ENCODE data around the gene ACTG1.
"Not testable (repeated sequence)": the region's sequence is repeated elsewhere in the genome, so short reads cannot be mapped to it uniquely, and the experiment has no call there.

- TF ChIP-seq, protein P1, sequence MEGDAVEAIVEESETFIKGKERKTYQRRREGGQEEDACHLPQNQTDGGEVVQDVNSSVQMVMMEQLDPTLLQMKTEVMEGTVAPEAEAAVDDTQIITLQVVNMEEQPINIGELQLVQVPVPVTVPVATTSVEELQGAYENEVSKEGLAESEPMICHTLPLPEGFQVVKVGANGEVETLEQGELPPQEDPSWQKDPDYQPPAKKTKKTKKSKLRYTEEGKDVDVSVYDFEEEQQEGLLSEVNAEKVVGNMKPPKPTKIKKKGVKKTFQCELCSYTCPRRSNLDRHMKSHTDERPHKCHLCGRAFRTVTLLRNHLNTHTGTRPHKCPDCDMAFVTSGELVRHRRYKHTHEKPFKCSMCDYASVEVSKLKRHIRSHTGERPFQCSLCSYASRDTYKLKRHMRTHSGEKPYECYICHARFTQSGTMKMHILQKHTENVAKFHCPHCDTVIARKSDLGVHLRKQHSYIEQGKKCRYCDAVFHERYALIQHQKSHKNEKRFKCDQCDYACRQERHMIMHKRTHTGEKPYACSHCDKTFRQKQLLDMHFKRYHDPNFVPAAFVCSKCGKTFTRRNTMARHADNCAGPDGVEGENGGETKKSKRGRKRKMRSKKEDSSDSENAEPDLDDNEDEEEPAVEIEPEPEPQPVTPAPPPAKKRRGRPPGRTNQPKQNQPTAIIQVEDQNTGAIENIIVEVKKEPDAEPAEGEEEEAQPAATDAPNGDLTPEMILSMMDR (conservative IDR thresholded peaks at IDR 0.05; ENCODE audit: low read depth, low read length) = not testable (repeated sequence)
- TF ChIP-seq EZH2 (IDR thresholded peaks at IDR 0.05; ENCODE audit: borderline replicate concordance, low read depth, low read length, poor library complexity, severe bottlenecking) = not testable (repeated sequence)
Observed at GRCh38 chr17:81531013-81531412, 18.4 kb upstream of the ACTG1 start.
